Measurements from ENCODE around the gene ADAD2.

The ADAD2 gene

GRCh38 chr16:84150926-84151325, 40.0 kb upstream of the ADAD2 start:
- CTCF ChIA-PET = interaction anchor here (0.6 to 3.6 kb wide), 3 partner anchors 9 to 67 kb away, joined by 3 to 12 read pairs (median 4); partner anchors contain the start of gene TAF1C
- TF ChIP-seq ZNF37A (tag by site-specific recombination; IDR thresholded peaks at IDR 0.05) (no peak), ZBTB11 (tag by site-specific recombination; conservative IDR thresholded peaks at IDR 0.05; ENCODE audit: low read depth) (no peak), ZXDB (tag by site-specific recombination; IDR thresholded peaks at IDR 0.05) (no peak), ZBTB1 (tag by site-specific recombination; IDR thresholded peaks at IDR 0.05) (no peak), ZNF24 (tag by site-specific recombination; IDR thresholded peaks at IDR 0.05) (no peak), ZNF548 (tag by site-specific recombination; IDR thresholded peaks at IDR 0.05) (no peak), IKZF3 (tag by site-specific recombination; IDR thresholded peaks at IDR 0.05) (no peak), ZNF155 (tag by site-specific recombination; IDR thresholded peaks at IDR 0.05) (no peak), ZNF146 (tag by site-specific recombination; IDR thresholded peaks at IDR 0.05) (no peak), HOXD13 (CRISPR knock-in tag; IDR thresholded peaks at IDR 0.05; ENCODE audit: borderline replicate concordance) (no peak), ZFP41 (tag by site-specific recombination; IDR thresholded peaks at IDR 0.05; ENCODE audit: borderline replicate concordance) (no peak), REPIN1 (tag by site-specific recombination; IDR thresholded peaks at IDR 0.05; ENCODE audit: low read depth) (no peak), ZNF140 (tag by site-specific recombination; IDR thresholded peaks at IDR 0.05) (no peak), ZNF23 (tag by site-specific recombination; IDR thresholded peaks at IDR 0.05; ENCODE audit: borderline replicate concordance) (no peak), ZNF76 (tag by site-specific recombination; IDR thresholded peaks at IDR 0.05; ENCODE audit: borderline replicate concordance, low read depth) (no peak), ZNF292 (tag by site-specific recombination; IDR thresholded peaks at IDR 0.05; ENCODE audit: borderline replicate concordance, low read depth) (no peak)
- TF ChIP-seq, protein P1, sequence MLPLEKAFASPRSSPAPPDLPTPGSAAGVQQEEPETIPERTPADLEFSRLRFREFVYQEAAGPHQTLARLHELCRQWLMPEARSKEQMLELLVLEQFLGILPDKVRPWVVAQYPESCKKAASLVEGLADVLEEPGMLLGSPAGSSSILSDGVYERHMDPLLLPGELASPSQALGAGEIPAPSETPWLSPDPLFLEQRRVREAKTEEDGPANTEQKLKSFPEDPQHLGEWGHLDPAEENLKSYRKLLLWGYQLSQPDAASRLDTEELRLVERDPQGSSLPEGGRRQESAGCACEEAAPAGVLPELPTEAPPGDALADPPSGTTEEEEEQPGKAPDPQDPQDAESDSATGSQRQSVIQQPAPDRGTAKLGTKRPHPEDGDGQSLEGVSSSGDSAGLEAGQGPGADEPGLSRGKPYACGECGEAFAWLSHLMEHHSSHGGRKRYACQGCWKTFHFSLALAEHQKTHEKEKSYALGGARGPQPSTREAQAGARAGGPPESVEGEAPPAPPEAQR (tag by site-specific recombination; IDR thresholded peaks at IDR 0.05) = no peak
- POLR2A ChIA-PET = no interaction called here
- no peaks in the 10 kb centered on the region for H3K9me3 ChIP-seq (ENCODE audit: control insufficient read depth, insufficient read depth, low read depth, low read length)
- H3K27ac ChIP-seq (ENCODE audit: extremely low read depth, low read depth, low read length) = no peak overlapping the region
- no peaks in the 10 kb centered on the region for H3K36me3 ChIP-seq (ENCODE audit: control insufficient read depth in 2 of 2, insufficient read depth in 1 of 2, low read length in 2 of 2)
- H3K4me1 ChIP-seq (ENCODE audit: control insufficient read depth, insufficient read depth, low read length) = no peaks in the 10 kb centered on the region; the same call in 1 of the 2 replicates
- H3K4me3 ChIP-seq (ENCODE audit: low read depth, low read length) = no peak overlapping the region

DNA sequence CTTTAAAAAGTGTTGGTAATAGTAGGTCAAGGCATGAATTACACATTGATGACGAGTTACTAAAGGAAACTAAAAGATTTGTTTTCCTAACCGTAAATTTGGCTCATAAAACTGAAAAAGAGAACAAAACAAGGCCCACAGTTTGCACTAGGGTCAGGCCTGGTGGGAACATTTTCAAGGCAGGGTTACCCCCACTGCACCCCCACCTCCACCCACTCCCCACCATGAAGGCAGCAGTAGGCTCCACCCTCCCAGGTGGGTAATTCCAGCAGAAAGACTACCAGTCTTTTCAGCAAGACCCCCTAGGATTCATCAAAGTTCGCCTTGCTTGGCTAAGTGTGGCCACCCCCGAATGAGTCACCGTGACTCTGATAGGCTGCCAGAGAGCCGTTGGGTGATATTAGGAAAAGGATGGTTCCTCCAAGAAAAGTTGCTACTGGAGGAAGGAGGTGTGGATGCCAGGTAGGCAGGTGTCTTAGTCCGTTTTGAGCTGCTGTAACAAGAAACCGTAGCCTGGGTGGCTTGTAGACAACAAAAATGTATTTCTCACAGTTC, 37.2 kb upstream of the ADAD2 start:
- Histone ChIP-seq H3K9me3 (ENCODE audit: control insufficient read depth, insufficient read depth, low read depth, low read length) (no peaks in the 10 kb centered on the region), H3K27ac (ENCODE audit: extremely low read depth, low read depth, low read length) (no peak overlapping the region), H3K4me3 (ENCODE audit: low read depth, low read length) (no peak overlapping the region), H3K36me3 (ENCODE audit: control insufficient read depth in 2 of 2, insufficient read depth in 1 of 2, low read length in 2 of 2) (no peaks in the 10 kb centered on the region), H3K4me1 (ENCODE audit: control insufficient read depth, insufficient read depth, low read length) (peaks cover 2% of the 10 kb centered on the region; the same call in 1 of the 2 replicates)
- ChIA-PET POLR2A (no interaction called here), CTCF (interaction anchor here (0.7 kb wide), 2 partner anchors 73 to 154 kb away, joined by 3 to 4 read pairs; no protein-coding TSS in a partner anchor)
- TF ChIP-seq EGR2 (tag by site-specific recombination; IDR thresholded peaks at IDR 0.05; ENCODE audit: low read depth) (0 out of 2 replicates have a peak, but pooled peaks have one; percentile 17), ZNF398 (tag by site-specific recombination; IDR thresholded peaks at IDR 0.05) (peak; percentile 36; the same call in 1 of the 2 replicates), PATZ1 (tag by site-specific recombination; IDR thresholded peaks at IDR 0.05) (0 out of 2 replicates have a peak, but pooled peaks have one; percentile 18), ZNF426 (tag by site-specific recombination; IDR thresholded peaks at IDR 0.05) (no peak), ZBTB26 (tag by site-specific recombination; optimal IDR thresholded peaks at IDR 0.05) (no peak), ZBTB48 (tag by site-specific recombination; IDR thresholded peaks at IDR 0.05) (no peak), ZNF138 (tag by site-specific recombination; IDR thresholded peaks at IDR 0.05; ENCODE audit: borderline replicate concordance) (no peak)

Data from HEK293 (cell line).